Aorta (tissue), 5 donors: ENCODE measurements around the gene SLC7A8. TPM values are rescaled to one million over a fixed set of nuclear protein-coding genes. Genes with fewer than 3 reads are reported as not detected.

Experiments
- ATAC-seq: fragments of 200-7000 bp; cut with Tn5 transposase; one replicate; pipeline ENCODE4 v1.9.1; 2022; ENCODE audit warnings: moderate library complexity; ENCODE audit not compliant: low FRiP score
- DNase-seq, 2 donors: peaks; one replicate each; pipeline ENCODE4 v3.0.0-alpha.2; 2020
- H3K27ac ChIP-seq, 2 donors: one replicate each; pipeline ENCODE4 v1.5.1; 2013; ENCODE audit warnings: low read length in 2 of 2, mild to moderate bottlenecking in 2 of 2, moderate library complexity in 2 of 2, control low read depth in 1 of 2, inconsistent platforms in 1 of 2, low read depth in 1 of 2
- H3K27me3 ChIP-seq, 2 donors: one replicate each; pipeline ENCODE4 v1.6.1; 2013; ENCODE audit warnings: control low read depth in 1 of 2, low read length in 1 of 2, mild to moderate bottlenecking in 1 of 2, moderate library complexity in 1 of 2; ENCODE audit not compliant: insufficient read depth in 2 of 2, control insufficient read depth in 1 of 2
- H3K36me3 ChIP-seq, 2 donors: one replicate each; pipeline ENCODE4 v1.6.1; 2013; ENCODE audit warnings: control low read depth in 1 of 2, low read length in 1 of 2, mild to moderate bottlenecking in 1 of 2; ENCODE audit not compliant: insufficient read depth in 2 of 2, control insufficient read depth in 1 of 2
- H3K4me1 ChIP-seq, 2 donors: one replicate each; pipeline ENCODE4 v1.6.1; 2013; ENCODE audit warnings: low read length in 2 of 2, control low read depth in 1 of 2, mild to moderate bottlenecking in 1 of 2, moderate library complexity in 1 of 2; ENCODE audit not compliant: insufficient read depth in 2 of 2, control insufficient read depth in 1 of 2
- H3K4me3 ChIP-seq, 2 donors: one replicate each; pipeline ENCODE4 v1.5.1; 2013; ENCODE audit warnings: low read length in 2 of 2, control low read depth in 1 of 2, mild to moderate bottlenecking in 1 of 2
- H3K9me3 ChIP-seq: one replicate; pipeline ENCODE4 v1.6.1; 2013; ENCODE audit warnings: mild to moderate bottlenecking, low read length; ENCODE audit not compliant: control insufficient read depth
- WGBS, 2 donors: extraction: QIAGEN DNeasy Blood & Tissue Kit; methylation state at CpG; one replicate each; pipeline ENCODE4 v1.1.7; 2013; 5-methylcytosine and 5-hydroxymethylcytosine counted together
- intact Hi-C, 2 donors: fragments of 100-400 bp; cut with DNase I; formaldehyde crosslinking; loops; one replicate each; pipeline versions ENCODE4 v1.14.2 to v1.15.0; 2022
- polyA plus RNA-seq, 2 donors: library from polyadenylated mRNA; stranded (reverse); fragments of 200-250 nt; gene quantifications; one replicate each; pipeline ENCODE4 v1.2.3, GENCODE V29; 2013
- total RNA-seq, 2 donors: library from RNA; stranded (reverse); fragmentation: NEBNext Ultra II Directional; extraction: Animal tissue kit (Norgen Biotek cat#: 25700); gene quantifications; one replicate each; pipeline ENCODE4 v1.2.1, GENCODE V29; 2021
- donor health status: healthy with polysubstance abuse.
- donor health status: Bipolar disorder and iron deficiency.
- donor health status: DM: no; HTN: no; CAD: no.
- donor health status: DM: no; HTN: no; CAD: no.
- donor health status: DM: yes; HTN: yes; CAD: no.

SLC7A8 gene
- total and polyA plus RNA-seq, 4 donors, result 8.9 to 31.4 (median 15.5) TPM

DNA sequence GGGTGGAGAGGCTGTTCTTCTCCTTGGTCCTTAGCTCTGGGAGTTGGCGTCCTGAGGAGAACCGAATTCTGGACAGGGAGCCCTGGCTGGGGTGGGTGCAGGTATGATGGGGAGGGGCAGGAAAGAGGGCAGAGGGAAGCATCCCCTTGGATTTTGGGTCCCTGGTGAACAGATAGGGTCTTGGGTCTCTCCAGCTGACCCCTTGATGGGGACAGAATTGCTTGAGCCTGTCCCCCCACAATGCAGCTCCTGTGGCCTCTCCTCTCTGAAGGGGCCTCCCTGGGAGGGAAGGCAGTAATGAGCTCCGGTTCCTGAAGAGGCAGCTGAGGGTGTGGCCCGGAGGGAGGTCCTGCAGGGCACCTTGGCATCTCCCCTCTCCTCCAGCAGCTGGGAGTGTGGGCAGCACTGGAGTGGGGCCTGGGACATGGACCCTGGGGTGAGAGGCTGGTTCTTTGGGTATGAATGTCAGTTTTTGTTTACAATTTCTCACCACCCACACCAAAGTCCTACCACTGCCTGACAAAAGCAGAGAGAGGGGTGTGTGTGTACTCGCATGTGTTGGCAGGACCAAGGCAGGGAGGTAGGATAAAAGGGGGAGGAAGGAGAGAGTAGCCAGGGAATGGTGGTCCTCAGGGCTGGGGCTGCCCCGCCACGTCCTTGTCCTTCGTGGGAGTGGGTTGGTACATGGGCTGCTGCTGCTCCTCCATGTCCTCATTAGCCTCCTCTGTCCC lies 56.7 kb downstream of the SLC7A8 start:
- Histone ChIP-seq H3K9me3 (no peaks in the 10 kb centered on the region), H3K27ac (no peak overlapping the region)
- ATAC-seq, result peak; percentile 15

DNA sequence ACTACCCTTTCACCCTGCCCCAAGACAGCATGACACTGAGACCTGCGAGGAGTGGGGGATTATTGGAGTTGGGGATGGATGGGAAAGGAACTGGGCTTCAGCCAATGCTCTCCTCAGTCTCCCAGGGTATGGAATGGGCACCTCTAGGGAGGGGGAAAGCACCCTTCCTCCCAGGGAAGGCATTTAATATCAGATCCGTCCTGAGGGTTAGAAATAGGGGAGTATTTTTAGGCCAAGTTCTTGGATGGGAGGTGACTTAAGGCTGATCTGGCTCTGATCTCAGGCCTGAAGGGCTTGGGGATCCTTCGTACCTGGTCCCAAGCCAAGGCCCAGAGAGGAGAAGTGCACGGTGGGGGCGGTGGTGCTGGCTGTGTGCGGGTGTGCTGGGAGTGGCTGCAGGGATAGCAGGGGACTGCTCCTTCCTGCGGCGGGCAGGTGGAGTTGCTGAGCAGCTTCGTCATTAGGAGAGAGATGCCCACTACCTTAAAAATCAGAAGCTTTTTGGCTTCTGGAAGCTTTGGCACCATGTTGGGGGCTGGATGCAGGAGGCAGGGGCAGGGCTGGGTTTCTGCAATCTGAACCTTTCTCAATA lies 57.4 kb downstream of the SLC7A8 start:
- peak overlapping the region in 1 of 2 donors; percentile 60 for H3K27ac ChIP-seq
- DNase-seq (peak in 1 of 2 donors; percentile 61), ATAC-seq (no peak)
- H3K4me1 ChIP-seq, result no peaks in the 10 kb centered on the region
- WGBS, 2 donors, result 63 to 66% methylated on average over 9 of the region's 9 CpGs
- H3K27me3 ChIP-seq, result no peaks in the 10 kb centered on the region
- H3K9me3 ChIP-seq, result no peaks in the 10 kb centered on the region
- intact Hi-C loops, result loop anchor here (2.0 to 10.0 kb wide), 2 partner anchors 29 to 169 kb away; no protein-coding TSS in a partner anchor
- H3K4me3 ChIP-seq, result no peak overlapping the region
- peaks cover 2 to 9% of the 10 kb centered on the region in 2 donors for H3K36me3 ChIP-seq

More for the DNA sequence above, 56.7 kb downstream of the SLC7A8 start:
- DNase-seq, result peak in 1 of 2 donors; percentile 33
- H3K4me3 ChIP-seq, result no peak overlapping the region
- H3K27me3 ChIP-seq, result no peaks in the 10 kb centered on the region
- intact Hi-C loops, result loop anchor here in 1 of 2 donors (10.0 kb wide), 1 partner anchor 168 kb away; no protein-coding TSS in a partner anchor
- peaks cover 2 to 9% of the 10 kb centered on the region in 2 donors for H3K36me3 ChIP-seq
- 87 to 92% methylated on average over 8 of the region's 8 CpGs for WGBS, 2 donors
- no peaks in the 10 kb centered on the region for H3K4me1 ChIP-seq

DNA sequence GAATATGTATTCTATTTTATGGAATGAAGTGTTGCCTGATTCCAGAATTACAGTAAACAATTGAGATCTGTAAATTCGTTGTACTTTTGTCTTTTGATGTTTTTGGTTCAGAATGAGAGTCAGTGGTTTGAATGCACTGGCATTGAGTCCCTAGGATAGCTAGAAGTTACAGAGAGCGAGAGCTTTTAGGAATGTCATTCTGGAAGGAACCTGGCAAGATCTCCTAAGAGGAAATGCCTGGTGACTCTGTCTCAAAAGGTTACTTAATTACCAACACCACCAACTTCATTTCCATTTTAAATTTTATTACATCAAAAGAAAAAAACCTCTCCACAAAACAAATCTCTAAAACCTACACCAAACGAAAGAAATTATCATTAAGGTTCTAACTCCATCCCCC lies 58.4 kb downstream of the SLC7A8 start:
- H3K27me3 ChIP-seq, result no peaks in the 10 kb centered on the region
- H3K4me3 ChIP-seq, result no peak overlapping the region
- H3K27ac ChIP-seq, result peak overlapping the region in 1 of 2 donors; percentile 20
- DNase-seq, result no peak
- H3K36me3 ChIP-seq, result peaks cover 2 to 9% of the 10 kb centered on the region in 2 donors
- no peak for ATAC-seq
- no peaks in the 10 kb centered on the region for H3K4me1 ChIP-seq
- intact Hi-C loops, result loop anchor here (2.0 to 10.0 kb wide), 2 partner anchors 30 to 170 kb away; no protein-coding TSS in a partner anchor
- 18 to 22% methylated on average over 3 of the region's 3 CpGs for WGBS, 2 donors
- H3K9me3 ChIP-seq, result no peaks in the 10 kb centered on the region

DNA sequence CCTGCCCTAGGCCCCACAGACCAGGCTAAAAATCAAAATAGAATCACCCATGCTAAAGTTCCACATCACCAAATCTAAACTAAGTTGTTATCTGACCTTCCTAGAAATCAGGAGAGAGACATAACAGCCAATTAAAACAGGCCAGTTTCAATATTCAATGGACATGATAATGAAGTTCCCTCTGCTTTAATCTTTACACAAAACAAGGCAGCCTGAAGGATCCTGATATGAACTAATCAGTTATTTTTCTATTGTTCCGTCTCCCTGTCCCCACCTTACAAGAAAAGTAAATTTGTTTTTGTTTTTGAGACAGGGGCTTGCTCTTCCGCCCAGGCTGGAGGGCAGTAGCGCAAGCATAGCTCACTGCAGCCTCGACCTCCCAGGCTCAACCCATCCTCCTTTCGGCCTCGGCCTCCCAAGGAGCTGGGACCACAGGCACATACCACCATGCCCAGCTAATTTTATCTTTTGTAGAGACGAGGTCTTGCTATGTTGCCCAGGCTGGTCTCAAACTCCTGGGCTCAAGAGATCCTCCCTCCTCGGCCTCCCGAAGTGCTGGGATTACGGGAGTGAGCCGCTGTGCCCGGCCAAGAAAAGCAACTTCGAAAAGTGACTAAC lies 59.0 kb downstream of the SLC7A8 start:
- Histone ChIP-seq H3K27ac (peak overlapping the region; percentile 7 to 20), H3K9me3 (no peaks in the 10 kb centered on the region), H3K36me3 (peaks cover under 1 to 9% of the 10 kb centered on the region in 2 donors), H3K4me1 (no peaks in the 10 kb centered on the region), H3K4me3 (no peak overlapping the region), H3K27me3 (no peaks in the 10 kb centered on the region)
- intact Hi-C loops, result loop anchor here (2.0 to 10.0 kb wide), 2 partner anchors 30 to 170 kb away; no protein-coding TSS in a partner anchor
- ATAC-seq, result no peak
- DNase-seq, result no peak
- 51 to 53% methylated on average over 13 of the region's 13 CpGs for WGBS, 2 donors

DNA sequence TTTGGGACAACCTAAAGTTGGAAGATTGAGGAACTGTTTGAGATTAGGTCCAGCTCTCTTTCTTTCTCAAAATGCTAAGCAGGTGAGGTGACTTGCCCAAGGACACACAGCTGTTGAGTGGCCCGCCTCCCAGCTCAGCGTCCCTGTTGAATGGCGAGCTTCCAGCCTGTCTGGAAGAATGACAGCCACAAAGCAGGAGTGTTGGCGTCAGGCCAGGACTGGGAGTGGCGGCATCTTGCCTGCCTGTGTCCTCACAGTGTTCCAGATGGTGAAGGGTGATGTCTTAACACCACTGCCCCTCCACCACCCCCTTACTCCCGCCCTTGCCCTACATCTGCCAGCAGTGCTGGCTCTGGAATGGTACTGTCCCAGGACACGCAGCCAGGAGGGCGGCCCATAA lies 60.0 kb downstream of the SLC7A8 start:
- 35 to 36% methylated on average over 8 of the region's 8 CpGs for WGBS, 2 donors
- Histone ChIP-seq H3K27ac (no peak overlapping the region), H3K4me1 (no peaks in the 10 kb centered on the region), H3K27me3 (no peaks in the 10 kb centered on the region), H3K36me3 (peaks cover 0 to 7% of the 10 kb centered on the region in 2 donors), H3K4me3 (no peak overlapping the region), H3K9me3 (no peaks in the 10 kb centered on the region)
- intact Hi-C loops, result loop anchor here in 1 of 2 donors (10.0 kb wide), 1 partner anchor 171 kb away; no protein-coding TSS in a partner anchor
- ATAC-seq (no peak), DNase-seq (peak; percentile 67 to 89)

DNA sequence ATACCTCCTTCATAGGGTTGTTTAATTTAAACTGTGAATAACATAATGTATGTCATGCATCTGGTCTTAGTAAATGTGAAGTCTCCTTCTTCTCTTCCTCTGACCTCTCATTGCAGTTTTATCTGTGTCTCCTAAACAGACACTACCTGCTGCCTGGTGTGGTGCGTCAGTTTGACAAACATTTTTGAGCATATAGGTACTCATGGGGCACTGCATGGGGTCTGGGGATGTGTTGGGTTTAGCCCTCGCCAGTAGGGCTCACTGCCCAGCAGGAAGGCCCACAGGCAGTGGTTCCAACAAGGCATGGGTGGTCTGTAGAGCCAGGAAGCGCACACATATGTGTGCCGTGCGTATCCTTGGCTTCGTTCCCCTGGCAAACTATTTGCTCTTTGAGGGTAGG lies 61.4 kb downstream of the SLC7A8 start:
- ATAC-seq (no peak), DNase-seq (no peak)
- H3K4me1 ChIP-seq, result no peaks in the 10 kb centered on the region
- H3K27ac ChIP-seq, result no peak overlapping the region
- H3K36me3 ChIP-seq, result no peaks in the 10 kb centered on the region
- WGBS, 2 donors, result 90 to 92% methylated on average over 6 of the region's 6 CpGs
- H3K4me3 ChIP-seq, result no peak overlapping the region
- H3K9me3 ChIP-seq, result no peaks in the 10 kb centered on the region
- intact Hi-C loops, result loop anchor here in 1 of 2 donors (10.0 kb wide), 1 partner anchor 173 kb away; no protein-coding TSS in a partner anchor
- H3K27me3 ChIP-seq, result no peaks in the 10 kb centered on the region

DNA sequence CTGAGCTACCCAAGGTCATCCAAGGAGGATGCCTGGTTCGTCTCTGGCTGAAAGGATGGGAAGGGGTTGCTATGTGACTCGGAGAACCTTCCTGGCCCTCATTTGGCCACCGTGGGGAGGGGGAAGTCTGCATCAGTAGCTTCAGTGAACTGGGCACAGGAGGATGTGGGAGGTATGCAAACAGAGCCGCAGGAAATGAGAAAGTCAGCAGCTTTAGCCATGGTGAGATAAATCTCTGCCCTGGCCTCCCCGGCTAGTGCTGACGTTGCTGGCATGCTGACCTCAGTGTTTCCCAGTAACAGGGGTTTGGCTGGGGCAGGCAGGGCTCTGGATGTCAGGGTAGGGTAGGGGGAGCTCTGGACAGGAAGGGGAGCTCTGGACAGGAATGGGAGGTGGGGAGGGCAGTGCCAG lies 62.1 kb downstream of the SLC7A8 start:
- WGBS, 2 donors, result 16 to 17% methylated on average over 6 of the region's 6 CpGs
- Histone ChIP-seq H3K4me1 (no peaks in the 10 kb centered on the region), H3K4me3 (no peak overlapping the region), H3K9me3 (no peaks in the 10 kb centered on the region), H3K27me3 (no peaks in the 10 kb centered on the region), H3K36me3 (no peaks in the 10 kb centered on the region), H3K27ac (no peak overlapping the region)
- ATAC-seq, result peak; percentile 57
- intact Hi-C loops, result loop anchor here (1.0 to 10.0 kb wide), 2 partner anchors 62 to 173 kb away; partner anchors contain the start of gene SLC7A8 (in 1 of the 2)
- DNase-seq, result peak in 1 of 2 donors; percentile 83

DNA sequence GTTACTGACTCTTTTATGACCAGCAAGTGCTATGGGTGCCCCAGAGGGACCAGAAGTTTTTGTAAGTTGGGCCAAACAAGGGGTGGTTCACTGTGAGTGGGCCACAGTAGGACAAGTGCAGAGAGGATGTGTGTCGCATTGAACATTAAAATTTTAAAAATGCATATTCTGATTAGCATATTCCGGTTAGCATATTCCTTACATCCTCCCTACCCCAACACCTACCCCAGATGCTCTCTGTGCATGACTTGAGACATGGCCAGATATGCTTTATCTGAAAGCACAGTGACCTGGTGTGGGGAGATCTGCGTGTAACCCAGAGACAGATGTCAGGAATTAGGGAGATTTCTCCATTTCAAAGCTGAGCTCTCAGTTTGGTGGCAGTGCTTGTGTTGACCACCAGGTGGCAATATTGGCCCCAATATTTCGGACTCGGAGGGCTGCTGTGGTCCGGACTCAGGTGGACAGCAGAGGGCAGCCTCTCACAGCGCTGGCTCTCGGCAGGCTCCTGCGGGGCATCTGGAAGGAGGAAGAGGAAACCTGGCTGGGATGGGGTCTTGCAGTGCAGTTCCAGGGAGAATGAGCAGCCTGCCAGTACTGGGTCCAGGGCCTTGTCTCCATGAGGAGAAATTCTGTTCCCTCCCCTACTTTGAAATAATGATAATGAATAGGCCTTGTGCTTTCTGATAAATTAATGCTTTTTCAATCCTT lies 62.8 kb downstream of the SLC7A8 start:
- peak; percentile 94 to 95 for DNase-seq
- intact Hi-C loops, result loop anchor here (1.0 to 10.0 kb wide), 3 partner anchors 63 to 174 kb away; partner anchors contain the start of gene SLC7A8 (in 1 of the 2)
- no peak overlapping the region for H3K27ac ChIP-seq

More for the DNA sequence above, 62.8 kb downstream of the SLC7A8 start:
- Histone ChIP-seq H3K4me3 (no peak overlapping the region), H3K4me1 (no peaks in the 10 kb centered on the region), H3K27me3 (no peaks in the 10 kb centered on the region), H3K9me3 (no peaks in the 10 kb centered on the region), H3K36me3 (no peaks in the 10 kb centered on the region)
- 19 to 21% methylated on average over 9 of the region's 9 CpGs for WGBS, 2 donors
- peak; percentile 94 for ATAC-seq
